Fibroblast of upper back skin (primary cell): ENCODE data around the gene CREB3L2.

ENCODE experiments used
- DNase-seq: peaks from one replicate; pipeline ENCODE4 v3.0.0-alpha.2; 2013

The CREB3L2 gene

GRCh38 chr7:137967143-137968018 lies 34.5 kb downstream of the CREB3L2 start:
- peak; percentile 80 for DNase-seq

- DNase-seq = no peak
Observed at GRCh38 chr7:137966641-137967142, 35.2 kb downstream of the CREB3L2 start.

- no peak for DNase-seq
Observed at GRCh38 chr7:137965942-137966640, 35.8 kb downstream of the CREB3L2 start.

- no peak for DNase-seq
Observed at GRCh38 chr7:137964824-137965545, 36.9 kb downstream of the CREB3L2 start.

- no peak for DNase-seq
Observed at GRCh38 chr7:137962875-137963507, 38.9 kb downstream of the CREB3L2 start.

- DNase-seq = no peak
Observed at GRCh38 chr7:137962491-137962874, 39.4 kb downstream of the CREB3L2 start.

- DNase-seq = no peak
Observed at GRCh38 chr7:137961200-137962177, 40.4 kb downstream of the CREB3L2 start.

GRCh38 chr7:137960020-137960419 lies 41.9 kb downstream of the CREB3L2 start:
- DNase-seq = no peak

GRCh38 chr7:137958470-137959431 lies 43.1 kb downstream of the CREB3L2 start:
- DNase-seq = no peak

GRCh38 chr7:137957887-137958286 lies 44.0 kb downstream of the CREB3L2 start:
- peak; percentile 57 for DNase-seq

GRCh38 chr7:137956591-137956990 lies 45.3 kb downstream of the CREB3L2 start:
- DNase-seq = no peak

GRCh38 chr7:137956183-137956582 lies 45.7 kb downstream of the CREB3L2 start:
- DNase-seq = no peak

- DNase-seq = peak; percentile 22
Observed at GRCh38 chr7:137954614-137955013, 47.3 kb downstream of the CREB3L2 start.

- peak; percentile 59 for DNase-seq
Observed at GRCh38 chr7:137953665-137954470, 48.0 kb downstream of the CREB3L2 start.

- peak; percentile 89 for DNase-seq
Observed at GRCh38 chr7:137953043-137953664, 48.7 kb downstream of the CREB3L2 start.

- DNase-seq = no peak
Observed at GRCh38 chr7:137952426-137952805, 49.5 kb downstream of the CREB3L2 start.

GRCh38 chr7:137951700-137952425 lies 50.0 kb downstream of the CREB3L2 start:
- DNase-seq = no peak

GRCh38 chr7:137950967-137951366 lies 50.9 kb downstream of the CREB3L2 start:
- DNase-seq = no peak
